TTC549 (cell line): ENCODE results near the gene VAT1L.

Experiments
- FAIRE-seq: peaks from 2 replicates; lab custom pipeline; 2012; peaks lifted over from hg19 to GRCh38; lab: Jason Lieb, UNC

Gene VAT1L

GRCh38 chr16:77869997-77870813, 81.8 kb downstream of the VAT1L start:
- no peak for FAIRE-seq

DNA sequence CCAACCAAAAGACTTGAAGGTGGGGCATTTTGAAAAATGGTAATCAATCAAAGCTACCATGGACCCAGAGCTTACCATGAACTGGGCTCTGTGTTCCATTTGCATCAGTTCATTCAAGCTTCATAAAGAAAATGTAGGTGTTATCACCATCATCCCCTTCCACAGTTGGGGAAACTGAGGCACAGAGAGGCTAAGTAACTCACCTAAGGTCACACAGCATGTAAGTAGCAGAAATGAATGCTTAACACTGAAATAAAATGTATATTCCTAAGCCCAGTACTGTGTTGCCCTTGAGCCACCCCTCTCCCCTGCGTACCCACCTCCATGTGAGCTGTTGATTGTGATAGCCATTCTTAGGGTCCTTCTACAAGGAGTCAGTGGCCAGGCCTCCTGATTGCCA, 83.6 kb downstream of the VAT1L start:
- no peak for FAIRE-seq

- FAIRE-seq, result no peak
Observed at GRCh38 chr16:77873066-77873465, 84.7 kb downstream of the VAT1L start.

DNA sequence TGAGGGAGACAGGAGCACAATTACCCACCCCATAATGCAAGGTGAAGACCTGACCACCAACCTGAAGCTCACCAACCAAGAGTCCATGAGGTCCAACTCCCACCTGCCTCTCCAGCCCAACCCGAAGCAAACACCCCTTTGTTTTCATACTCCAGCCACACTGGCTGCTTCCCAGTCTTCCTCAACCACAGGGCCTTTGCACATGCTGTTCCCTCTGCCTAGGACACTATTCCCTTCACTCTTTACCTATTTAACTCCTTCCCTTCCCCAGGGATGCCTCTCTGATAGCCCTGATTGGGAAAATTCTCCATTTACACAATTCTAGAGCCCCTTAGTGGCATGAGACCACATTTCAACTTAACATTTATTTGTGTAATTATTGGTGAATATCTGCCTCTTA, 86.0 kb downstream of the VAT1L start:
- FAIRE-seq, result no peak

- no peak for FAIRE-seq
Observed at GRCh38 chr16:77876776-77877175, 88.4 kb downstream of the VAT1L start.

DNA sequence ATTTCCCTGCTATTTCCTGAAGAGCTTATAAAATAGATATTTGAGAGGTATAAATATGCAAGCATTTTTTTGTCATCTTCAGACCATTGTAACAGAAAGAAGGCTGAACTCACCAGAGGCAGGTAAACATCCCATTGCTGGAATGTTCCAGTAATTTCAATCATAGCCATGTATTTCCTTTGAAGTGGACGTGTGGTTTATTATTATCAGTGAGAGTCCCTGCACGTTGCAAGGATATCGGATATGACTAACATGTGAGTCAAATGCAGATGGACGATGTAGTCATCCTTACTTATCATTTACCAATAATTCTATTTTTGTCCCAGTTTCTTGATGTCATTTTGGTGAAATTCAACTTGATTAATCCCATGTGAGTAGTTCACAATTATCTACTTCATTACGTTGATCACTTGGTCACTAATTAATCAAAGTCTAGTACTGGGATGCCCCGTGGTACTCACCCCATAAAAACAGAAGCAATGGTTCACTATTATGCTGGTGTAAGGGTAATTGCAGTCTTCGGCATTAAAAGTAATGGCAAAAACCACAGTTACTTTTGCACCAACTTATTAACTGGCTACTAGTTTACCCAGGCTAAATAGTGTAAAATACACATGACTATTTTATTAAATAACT, 89.5 kb downstream of the VAT1L start:
- FAIRE-seq, result no peak

- FAIRE-seq, result no peak
Observed at GRCh38 chr16:77881355-77882030, 93.1 kb downstream of the VAT1L start.

- FAIRE-seq, result no peak
Observed at GRCh38 chr16:77882358-77882757, 94.0 kb downstream of the VAT1L start.

DNA sequence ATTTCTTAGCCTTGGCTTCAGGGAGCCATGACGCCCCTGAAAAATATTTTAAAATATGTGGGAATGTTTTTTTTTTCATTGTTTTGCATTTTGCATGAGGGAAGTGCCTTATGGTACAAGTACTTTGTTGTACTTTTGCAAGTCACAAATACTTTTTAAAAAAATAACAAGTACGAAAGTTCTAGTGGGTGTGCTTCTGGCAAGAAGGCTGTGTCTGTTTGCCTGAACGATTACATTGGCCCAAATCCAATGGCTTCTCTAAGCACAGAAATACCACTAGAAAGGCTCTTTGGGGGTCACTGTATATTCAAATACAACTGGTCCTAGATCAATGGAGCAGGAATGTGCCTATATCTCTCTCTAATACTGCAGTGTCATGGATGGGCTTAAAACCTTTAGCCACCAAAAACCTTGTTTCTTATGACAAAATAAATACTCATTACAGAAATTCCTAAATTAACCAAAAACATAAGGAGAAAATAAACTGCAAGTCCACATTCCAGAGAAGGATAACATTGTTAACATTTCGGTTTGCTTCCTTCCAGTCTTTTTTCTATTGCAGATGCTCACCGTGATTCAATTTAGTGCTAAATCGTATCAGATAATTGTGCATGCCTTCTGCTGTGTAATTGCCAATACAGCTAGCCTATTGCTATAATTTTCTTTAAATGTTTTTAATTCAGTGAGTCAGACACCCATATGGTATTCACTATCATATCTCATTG, 97.4 kb downstream of the VAT1L start:
- no peak for FAIRE-seq

GRCh38 chr16:77888871-77889270, 100.5 kb downstream of the VAT1L start:
- no peak for FAIRE-seq

- FAIRE-seq, result no peak
Observed at GRCh38 chr16:77890075-77890474, 101.7 kb downstream of the VAT1L start.

- no peak for FAIRE-seq
Observed at GRCh38 chr16:77894162-77894561, 105.8 kb downstream of the VAT1L start.

GRCh38 chr16:77895962-77896361, 107.6 kb downstream of the VAT1L start:
- FAIRE-seq, result no peak

DNA sequence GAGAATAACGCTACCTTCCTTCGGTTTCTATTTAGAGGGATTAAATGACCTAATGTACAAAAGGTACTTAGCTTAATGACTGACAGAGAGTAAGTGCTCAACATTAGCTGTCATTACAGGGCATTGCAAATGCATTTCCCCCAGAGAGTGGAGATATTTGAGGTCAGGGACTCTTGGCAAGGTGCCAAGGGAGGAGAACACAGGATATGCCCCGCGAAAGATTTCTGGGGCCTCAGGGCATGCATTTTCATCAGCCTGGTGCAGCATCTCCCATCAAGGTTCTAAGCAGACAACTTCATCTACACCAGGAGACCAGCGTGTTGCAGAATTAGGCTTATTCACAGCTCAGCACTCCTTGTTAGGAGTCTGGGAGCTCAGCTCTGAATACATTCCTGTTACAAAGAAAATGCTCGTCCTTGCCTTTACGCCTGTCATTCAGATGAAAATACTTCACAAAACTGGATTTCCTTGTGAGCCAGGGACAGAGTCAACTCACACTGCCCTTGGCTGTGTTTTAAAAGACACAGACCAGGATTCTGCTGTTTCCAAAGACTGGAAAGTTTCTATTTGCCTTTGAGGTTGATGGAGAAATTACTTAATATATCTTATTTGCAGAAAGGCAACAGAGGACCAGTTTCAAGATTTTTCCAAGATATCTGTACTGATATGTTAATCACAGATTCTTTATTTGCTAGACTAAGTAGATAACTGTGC, 108.2 kb downstream of the VAT1L start:
- FAIRE-seq, result no peak

- FAIRE-seq, result no peak
Observed at GRCh38 chr16:77897129-77897437, 108.7 kb downstream of the VAT1L start.

- FAIRE-seq, result no peak
Observed at GRCh38 chr16:77897831-77898605, 109.7 kb downstream of the VAT1L start.

DNA sequence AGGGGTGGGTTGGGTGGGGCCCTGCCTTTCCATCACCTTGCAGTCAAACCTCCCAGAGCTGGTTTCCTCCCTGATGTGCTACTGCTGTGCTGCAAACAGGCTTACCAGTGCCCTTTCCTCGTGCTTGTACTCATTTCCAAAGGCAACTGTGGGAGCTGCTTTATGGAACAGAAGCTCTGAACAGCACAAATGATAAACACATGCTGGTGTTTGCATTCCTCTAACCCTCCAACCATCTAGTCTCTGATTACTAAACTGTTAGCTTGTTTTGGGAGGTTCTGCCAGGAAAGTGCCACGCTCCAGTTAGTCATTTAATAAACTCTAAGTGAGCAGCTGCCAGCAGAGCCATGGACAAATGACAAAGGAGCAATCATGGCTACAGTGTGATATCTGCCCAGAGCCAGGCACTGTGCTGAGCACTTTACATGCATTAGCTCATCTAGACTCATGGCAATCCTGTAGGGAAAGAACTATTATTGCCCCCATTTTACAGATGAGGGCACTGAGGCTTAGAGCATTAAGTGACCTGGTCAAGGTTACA, 110.4 kb downstream of the VAT1L start:
- FAIRE-seq, result no peak

DNA sequence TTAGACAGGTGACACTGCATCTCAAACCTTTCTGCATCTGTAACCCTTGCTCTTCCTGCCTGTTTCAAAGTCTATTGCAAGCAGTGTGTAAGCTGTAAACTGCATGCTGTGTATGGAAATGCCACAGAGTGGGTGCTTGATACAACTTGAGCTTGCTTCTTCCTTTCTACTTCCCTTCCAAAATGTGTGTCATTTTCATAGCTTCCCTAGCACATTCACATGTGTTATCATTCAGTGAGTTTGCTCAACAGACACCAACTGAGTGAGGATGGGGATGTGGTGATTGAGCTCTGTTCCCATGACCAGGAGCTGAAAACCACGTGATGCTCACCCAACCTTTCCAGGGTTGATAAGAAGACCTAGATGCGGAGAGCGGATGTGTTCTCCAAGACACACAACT, 111.1 kb downstream of the VAT1L start:
- no peak for FAIRE-seq

- no peak for FAIRE-seq
Observed at GRCh38 chr16:77905374-77905920, 117.1 kb downstream of the VAT1L start.

GRCh38 chr16:77910021-77910420, 121.7 kb downstream of the VAT1L start:
- no peak for FAIRE-seq

DNA sequence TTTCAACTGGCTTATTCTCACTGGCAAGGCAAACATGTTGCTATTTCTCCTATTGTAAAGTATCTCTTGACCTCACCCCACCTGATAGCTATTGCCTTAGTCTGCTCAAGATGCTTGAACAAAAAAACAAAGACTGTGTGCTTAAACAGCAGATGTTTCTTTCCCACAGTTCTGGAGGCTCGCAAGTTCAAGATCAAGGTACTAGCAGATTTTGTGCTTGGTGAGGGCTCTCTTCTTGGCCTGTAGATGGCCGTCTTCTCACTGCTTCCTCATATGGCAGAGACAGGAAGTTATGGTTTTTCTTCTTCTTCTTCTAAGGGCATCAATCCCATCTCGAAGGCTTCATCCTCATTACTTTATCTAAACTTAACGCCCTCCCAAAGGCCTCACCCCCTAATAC, 124.3 kb downstream of the VAT1L start:
- FAIRE-seq, result no peak
